T-cell (primary cell): Measurements from ENCODE around the gene RNASE13. TPM values are rescaled to one million over a fixed set of nuclear protein-coding genes. Genes with fewer than 3 reads are reported as not detected.

Experiments
- ATAC-seq, 4 experiments: fragments of 200-7000 bp in 3 of 4; fragments of 150-1000 bp in 1 of 4; cut with Tn5 transposase; replicated peaks in 1 of 4; 1 replicate in 3 of 4; 2 replicates in 1 of 4; pipeline ENCODE4 v1.10.0; 2021; ENCODE audit warnings: moderate library complexity in 3 of 4, mild to moderate bottlenecking in 2 of 4, moderate number of reproducible peaks in 1 of 4
- CTCF ChIA-PET, 2 donors: fragments of 300-600 bp; sonication (Branson Sonifier 250); formaldehyde crosslinking; loops; one replicate each; lab custom pipeline; 2022; ENCODE audit warnings: antibody characterized with exemption in 2 of 2; lab: Charles Lee
- POLR2A ChIA-PET, 2 donors: fragments of 300-600 bp; sonication (Branson Sonifier 250); formaldehyde crosslinking; loops; one replicate each; lab custom pipeline; 2022; ENCODE audit warnings: antibody characterized with exemption in 2 of 2; lab: Charles Lee
- DNase-seq, 35 experiments: peaks; one replicate each; pipeline versions ENCODE4 v3.0.0 to v3.0.0-alpha.2; 2013 to 2023
- H3K27ac ChIP-seq: one replicate; pipeline ENCODE4 v1.5.1; 2013; ENCODE audit warnings: low read length
- H3K27me3 ChIP-seq, 2 experiments: replicated peaks in 1 of 2; 1 replicate in 1 of 2; 2 replicates in 1 of 2; pipeline versions ENCODE4 v1.6.1 to v1.7.0; 2013; ENCODE audit warnings: low read length in 1 of 2, mixed read lengths in 1 of 2; ENCODE audit not compliant: control insufficient read depth in 2 of 2, insufficient read depth in 2 of 2; ENCODE audit errors: extremely low read depth in 1 of 2
- H3K36me3 ChIP-seq, 2 donors: 1 replicate in 1 of 2; 2 replicates in 1 of 2; pipeline versions ENCODE4 v1.6.1 to v1.7.0; 2013; ENCODE audit warnings: low read length in 1 of 2; ENCODE audit not compliant: control insufficient read depth in 2 of 2, insufficient read depth in 1 of 2; ENCODE audit errors: extremely low read depth in 1 of 2
- H3K4me1 ChIP-seq, 2 experiments: 1 replicate in 1 of 2; 2 replicates in 1 of 2; pipeline versions ENCODE4 v1.6.1 to v1.7.0; 2013; ENCODE audit warnings: low read length in 2 of 2, mixed read lengths in 1 of 2; ENCODE audit not compliant: insufficient read depth in 2 of 2, control insufficient read depth in 1 of 2; ENCODE audit errors: extremely low read depth in 1 of 2
- H3K4me3 ChIP-seq, 2 donors: 1 replicate in 1 of 2; 2 replicates in 1 of 2; pipeline versions ENCODE4 v1.5.1 to v1.7.0; 2013; ENCODE audit warnings: mild to moderate bottlenecking in 2 of 2, low read length in 1 of 2, moderate library complexity in 1 of 2; ENCODE audit not compliant: control insufficient read depth in 1 of 2; ENCODE audit errors: extremely low read depth in 1 of 2
- H3K9me3 ChIP-seq: 2 replicates; pipeline ENCODE4 v1.7.0; 2013
- H3K27ac Mint-ChIP-seq, 2 donors: one replicate each; pipeline ENCODE4 v1.8.0; 2020 to 2021; ENCODE audit warnings: mild to moderate bottlenecking in 2 of 2, mixed read lengths in 2 of 2
- H3K27me3 Mint-ChIP-seq, 2 donors: one replicate each; pipeline ENCODE4 v1.8.0; 2021 to 2022; ENCODE audit warnings: mixed read lengths in 2 of 2
- H3K36me3 Mint-ChIP-seq: one replicate; pipeline ENCODE4 v1.8.0; 2021; ENCODE audit warnings: mixed read lengths
- H3K4me1 Mint-ChIP-seq, 3 donors: one replicate each; pipeline ENCODE4 v1.8.0; 2020 to 2022; ENCODE audit warnings: mixed read lengths in 3 of 3, mild to moderate bottlenecking in 1 of 3
- H3K4me3 Mint-ChIP-seq, 3 donors: one replicate each; pipeline ENCODE4 v1.8.0; 2020 to 2022; ENCODE audit warnings: mild to moderate bottlenecking in 3 of 3, mixed read lengths in 3 of 3, moderate library complexity in 3 of 3
- H3K9me3 Mint-ChIP-seq, 3 donors: one replicate each; pipeline ENCODE4 v1.8.0; 2020 to 2022; ENCODE audit warnings: mixed read lengths in 3 of 3
- WGBS: methylation state at CpG from one replicate; pipeline ENCODE4 v1.1.5; 2013; ENCODE audit warnings: missing lambda C conversion rate; ENCODE audit not compliant: insufficient coverage; 5-methylcytosine and 5-hydroxymethylcytosine counted together
- total RNA-seq, 35 experiments: library from RNA in 6 of 35; stranded (reverse) in 6 of 35; fragments of 120-200 nt in 1 of 35; gene quantifications; one replicate each; pipeline versions ENCODE4 v1.2.1 to v1.2.4 and lab custom pipeline; 2013 to 2026

RNASE13 gene
- total RNA-seq, 5 donors from 2014 or later (not counting 1 experiment from before 2014, with no cell fraction given), result not detected

- peaks cover 48 to 58% of the 10 kb centered on the region in 2 donors for H3K27me3 Mint-ChIP-seq
- H3K4me1 Mint-ChIP-seq, result peaks cover 29 to 41% (median 38%) of the 10 kb centered on the region in 3 donors
- H3K9me3 Mint-ChIP-seq, result no peaks in the 10 kb centered on the region
- CTCF ChIA-PET, result interaction anchor here (0.6 to 3.4 kb wide), 9 partner anchors 14 to 1914 kb away, joined by 3 to 23 read pairs (median 6); partner anchors contain the start of gene RNASE8 (in 1 of the 2)
- no peak overlapping the region for H3K27ac Mint-ChIP-seq
- no peaks in the 10 kb centered on the region for H3K9me3 ChIP-seq
- ATAC-seq (no peak), DNase-seq (no peak)
- no peaks in the 10 kb centered on the region for H3K36me3 ChIP-seq
- peak overlapping the region; percentile 5 to 84 (median 74) for H3K4me3 Mint-ChIP-seq
- no peak overlapping the region for H3K4me3 ChIP-seq
- WGBS, result no CpG with 5 or more reads among the region's 4 CpGs
- H3K27ac ChIP-seq, result no peak overlapping the region
- POLR2A ChIA-PET, result interaction anchor here (0.6 kb wide), 3 partner anchors 12 to 354 kb away, joined by 5 to 8 read pairs (median 5); no protein-coding TSS in a partner anchor
- H3K4me1 ChIP-seq, result peaks cover 7 to 35% of the 10 kb centered on the region in 2 experiments
- peaks cover 7 to 68% of the 10 kb centered on the region in 2 experiments for H3K27me3 ChIP-seq
- H3K36me3 Mint-ChIP-seq, result no peaks in the 10 kb centered on the region
Measured at GRCh38 chr14:21072031-21072473, 37.4 kb upstream of the RNASE13 start.

DNA sequence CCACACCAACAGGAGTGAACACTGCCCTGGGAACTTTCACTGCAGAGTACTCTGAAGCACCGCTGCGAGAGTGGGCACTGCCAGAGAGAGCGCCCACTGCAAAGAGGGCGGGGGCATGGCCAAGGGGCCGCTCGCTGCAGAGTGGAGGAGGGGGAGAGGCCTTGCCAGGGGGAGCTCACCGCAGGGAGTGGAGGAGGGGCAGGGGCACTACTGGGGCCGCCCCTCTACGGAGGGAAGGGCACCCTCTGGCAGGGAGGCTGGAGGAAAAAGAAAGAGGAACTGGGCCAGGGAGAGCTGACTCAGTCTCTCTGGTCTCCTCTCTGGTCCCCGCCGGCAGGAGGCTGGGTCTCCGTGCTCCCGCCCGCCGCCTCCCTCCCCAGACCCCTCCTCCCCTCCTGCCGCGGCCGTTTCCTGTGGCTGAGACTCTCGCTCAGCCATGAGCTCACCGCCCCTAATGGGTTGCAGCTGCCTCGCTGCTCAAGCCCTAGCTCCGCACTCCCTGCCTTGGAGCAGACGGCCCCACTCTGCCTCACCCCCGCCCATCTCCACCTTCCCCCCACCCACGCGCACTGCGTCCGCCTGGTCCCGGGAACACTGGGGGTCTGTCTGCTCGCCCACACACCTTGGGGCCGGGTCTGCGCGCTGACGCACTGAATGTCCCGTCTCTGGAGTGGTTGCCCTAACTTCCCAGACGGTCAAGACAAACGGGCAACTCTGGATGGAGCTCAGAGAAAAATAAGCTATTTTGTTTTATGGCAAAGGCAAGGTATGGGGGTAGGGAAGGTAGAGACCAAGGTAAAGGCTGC lies 36.8 kb upstream of the RNASE13 start:
- H3K27ac Mint-ChIP-seq, result no peak overlapping the region
- CTCF ChIA-PET, result interaction anchor here (0.6 to 3.4 kb wide), 15 partner anchors 13 to 1915 kb away, joined by 3 to 23 read pairs (median 4); partner anchors contain the start of gene RNASE8 (in 1 of the 2)

DNA sequence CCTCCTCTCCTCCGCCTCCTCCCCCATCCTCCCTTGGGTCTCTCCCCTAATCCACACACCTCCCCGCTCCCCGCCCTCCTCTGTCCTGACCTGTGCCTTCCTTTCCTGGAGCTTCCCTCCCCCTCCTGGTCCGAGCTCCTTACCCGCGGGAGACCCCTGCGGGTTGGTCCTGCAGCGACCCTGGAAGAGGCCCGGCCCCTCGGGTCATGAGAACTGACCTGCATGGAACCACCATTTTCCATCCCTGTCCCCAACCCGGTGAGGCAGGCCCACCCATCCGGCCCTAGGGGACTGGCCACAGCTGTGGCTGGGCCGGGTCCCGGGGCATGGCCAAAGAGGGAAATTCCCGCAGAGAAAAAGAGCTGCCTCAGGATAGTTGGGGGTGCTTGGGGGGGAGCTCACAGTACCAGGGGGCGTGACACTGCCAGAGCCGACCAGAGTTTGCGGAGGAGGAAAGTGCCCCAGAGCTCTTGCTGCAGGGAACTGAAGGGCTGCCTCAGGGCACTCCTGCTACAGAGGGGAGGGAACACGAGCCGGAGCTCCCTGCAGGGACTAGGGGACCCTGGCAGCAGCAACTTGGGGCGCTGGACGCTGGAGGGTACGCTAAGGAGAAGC lies 36.1 kb upstream of the RNASE13 start:
- Mint-ChIP-seq H3K4me1 (peaks cover 29 to 41% (median 38%) of the 10 kb centered on the region in 3 donors), H3K27me3 (peaks cover 55 to 69% of the 10 kb centered on the region in 2 donors), H3K4me3 (peak overlapping the region; percentile 74 to 84 (median 76)), H3K9me3 (no peaks in the 10 kb centered on the region), H3K36me3 (no peaks in the 10 kb centered on the region), H3K27ac (peak overlapping the region in 1 of 2 donors; percentile 31)
- ATAC-seq, result peak; percentile 21 to 38 (median 27)
- peaks cover 7 to 71% of the 10 kb centered on the region in 2 experiments for H3K27me3 ChIP-seq
- H3K36me3 ChIP-seq, result no peaks in the 10 kb centered on the region
- peak overlapping the region; percentile 46 to 63 for H3K4me3 ChIP-seq
- H3K4me1 ChIP-seq, result peaks cover 7 to 35% of the 10 kb centered on the region in 2 experiments
- ChIA-PET POLR2A (interaction anchor here in 1 of 2 donors (0.5 kb wide), 1 partner anchor 41 kb away, joined by 3 read pairs; no protein-coding TSS in a partner anchor), CTCF (interaction anchor here (0.7 to 3.4 kb wide), 11 partner anchors 17 to 62 kb away, joined by 3 to 23 read pairs (median 4); no protein-coding TSS in a partner anchor)
- 2% methylated on average over 20 of the region's 23 CpGs for WGBS
- H3K27ac ChIP-seq, result no peak overlapping the region
- peak in 6 of 35 experiments; percentile 14 to 51 (median 18) for DNase-seq
- no peaks in the 10 kb centered on the region for H3K9me3 ChIP-seq

More for the DNA sequence above, 36.8 kb upstream of the RNASE13 start:
- no peaks in the 10 kb centered on the region for H3K9me3 ChIP-seq
- H3K9me3 Mint-ChIP-seq, result no peaks in the 10 kb centered on the region
- peak overlapping the region; percentile 74 to 84 (median 76) for H3K4me3 Mint-ChIP-seq
- 1% methylated on average over 28 of the region's 37 CpGs for WGBS
- peaks cover 7 to 35% of the 10 kb centered on the region in 2 experiments for H3K4me1 ChIP-seq
- POLR2A ChIA-PET, result interaction anchor here (0.6 kb wide), 3 partner anchors 13 to 353 kb away, joined by 5 to 8 read pairs (median 5); no protein-coding TSS in a partner anchor
- ATAC-seq, result peak; percentile 31 to 44 (median 40)
- H3K36me3 Mint-ChIP-seq, result no peaks in the 10 kb centered on the region
- peaks cover 54 to 64% of the 10 kb centered on the region in 2 donors for H3K27me3 Mint-ChIP-seq
- H3K36me3 ChIP-seq, result no peaks in the 10 kb centered on the region
- peaks cover 7 to 68% of the 10 kb centered on the region in 2 experiments for H3K27me3 ChIP-seq
- H3K4me1 Mint-ChIP-seq, result peaks cover 29 to 41% (median 38%) of the 10 kb centered on the region in 3 donors
- DNase-seq, result peak in 13 of 35 experiments; percentile 8 to 53 (median 30)
- H3K4me3 ChIP-seq, result peak overlapping the region; percentile 46 to 63
- H3K27ac ChIP-seq, result no peak overlapping the region

- Histone ChIP-seq H3K27ac (no peak within 1 kb of the TSS), H3K4me1 (peaks cover 7 to 35% of the 10 kb centered on the region in 2 experiments), H3K36me3 (no peaks in the 10 kb centered on the region), H3K9me3 (no peaks in the 10 kb centered on the region), H3K27me3 (peaks cover 7 to 69% of the 10 kb centered on the region in 2 experiments), H3K4me3 (peak within 1 kb of the TSS; percentile 46 to 63)
- ATAC-seq, result peak in 3 of 4 experiments; percentile 8 to 16 (median 10)
- WGBS, result under 1% methylated on average over 62 of the region's 63 CpGs
- Mint-ChIP-seq H3K9me3 (no peaks in the 10 kb centered on the region), H3K4me1 (peaks cover 29 to 41% (median 38%) of the 10 kb centered on the region in 3 donors), H3K36me3 (no peaks in the 10 kb centered on the region), H3K4me3 (peak within 1 kb of the TSS; percentile 74 to 84 (median 76)), H3K27me3 (peaks cover 61 to 74% of the 10 kb centered on the region in 2 donors), H3K27ac (peak within 1 kb of the TSS; percentile 31 to 34)
- ChIA-PET POLR2A (no interaction called here), CTCF (interaction anchor here (0.9 to 3.4 kb wide), 8 partner anchors 17 to 55 kb away, joined by 3 to 23 read pairs (median 4); no protein-coding TSS in a partner anchor)
- DNase-seq, result peak in 6 of 35 experiments; percentile 9 to 48 (median 24)
Measured at GRCh38 chr14:21070083-21070609, 35.5 kb upstream of the RNASE13 start, which contains the start of gene ARHGEF40. Gene ARHGEF40 (plus strand): TSS chr14:21070304. CDS start chr14:21070397, 93 bp downstream.

- peak overlapping the region; percentile 71 to 84 (median 73) for H3K4me3 Mint-ChIP-seq
- Histone ChIP-seq H3K4me1 (peaks cover 7 to 35% of the 10 kb centered on the region in 2 experiments), H3K27me3 (peaks cover 7 to 68% of the 10 kb centered on the region in 2 experiments), H3K27ac (no peak overlapping the region), H3K36me3 (no peaks in the 10 kb centered on the region), H3K9me3 (no peaks in the 10 kb centered on the region), H3K4me3 (peak overlapping the region; percentile 41 to 57)
- ChIA-PET POLR2A (interaction anchor here (0.7 to 1.0 kb wide), 2 partner anchors 18 to 34 kb away, joined by 3 read pairs; no protein-coding TSS in a partner anchor), CTCF (interaction anchor here (1.0 to 4.4 kb wide), 11 partner anchors 18 to 55 kb away, joined by 3 to 67 read pairs (median 23); no protein-coding TSS in a partner anchor)
- H3K27me3 Mint-ChIP-seq, result peaks cover 63 to 78% of the 10 kb centered on the region in 2 donors
- ATAC-seq (peak in 1 of 4 experiments; percentile 28), DNase-seq (peak in 4 of 35 experiments; percentile 5 to 59 (median 14))
- peaks cover 29 to 41% (median 38%) of the 10 kb centered on the region in 3 donors for H3K4me1 Mint-ChIP-seq
- peak overlapping the region in 1 of 2 donors; percentile 34 for H3K27ac Mint-ChIP-seq
- no peaks in the 10 kb centered on the region for H3K9me3 Mint-ChIP-seq
- 3% methylated on average over 29 of the region's 40 CpGs for WGBS
- H3K36me3 Mint-ChIP-seq, result no peaks in the 10 kb centered on the region
Measured at GRCh38 chr14:21069388-21070082, 34.9 kb upstream of the RNASE13 start.
